HepG2 (cell line): Measurements from ENCODE around the gene ETHE1. TPM values are rescaled to one million over a fixed set of nuclear protein-coding genes. Genes with fewer than 3 reads are reported as not detected.
"Not testable (repeated sequence)": the region's sequence is repeated elsewhere in the genome, so short reads cannot be mapped to it uniquely, and the experiment has no call there.

Experiments
- ATAC-seq: fragments of 200-7000 bp; cut with Tn5 transposase; 3 replicates; pipeline ENCODE4 v1.9.1; 2020; ENCODE audit warnings: mild to moderate bottlenecking, moderate library complexity
- BruUV-seq: library from RNA; stranded (reverse); fragments of 400-500 nt; replicated peaks from 2 replicates; lab custom pipeline; 2021; lab: Mats Ljungman, UMichigan
- CTCF ChIA-PET: fragments of 300-600 bp; formaldehyde crosslinking; extraction: SDS; loops from one replicate; lab custom pipeline; 2021; ENCODE audit warnings: low total read pairs, inconsistent platforms, low intra/inter-chr PET ratio; lab: Yijun Ruan, JAX
- POLR2A ChIA-PET: fragments of 350-600 bp; sonication (Branson Sonifier 250); formaldehyde crosslinking; loops from one replicate; lab custom pipeline; 2020; ENCODE audit warnings: antibody characterized with exemption, inconsistent platforms; lab: Yijun Ruan, JAX
- DNase-seq: peaks from one replicate; pipeline ENCODE4 v3.0.0-alpha.2; 2015; ENCODE audit warnings: low spot score
- FAIRE-seq: peaks from 3 replicates; lab custom pipeline; 2011; peaks lifted over from hg19 to GRCh38; lab: Jason Lieb, UNC
- H2AFZ ChIP-seq: one replicate; pipeline ENCODE4 v1.6.1; 2011; ENCODE audit warnings: low read length, inconsistent platforms
- H3K27ac ChIP-seq: fragments of 300-600 bp; 3 replicates; pipeline ENCODE4 v1.8.0; 2011; ENCODE audit warnings: mixed run types, mild to moderate bottlenecking, mixed read lengths, low read length, inconsistent platforms; ENCODE audit not compliant: insufficient read depth; ENCODE audit errors: extremely low read length
- H3K27me3 ChIP-seq, 2 experiments: fragments of 200-600 bp in 1 of 2; 2 replicates in 1 of 2; 3 replicates in 1 of 2; pipeline versions ENCODE4 v1.6.0 to v1.8.0; 2011; ENCODE audit warnings: low read length in 2 of 2, mild to moderate bottlenecking in 2 of 2, moderate library complexity in 2 of 2, inconsistent platforms in 1 of 2; ENCODE audit not compliant: insufficient read depth in 2 of 2, control insufficient read depth in 1 of 2
- H3K36me3 ChIP-seq, 2 experiments: fragments of 200-600 bp in 1 of 2; replicated peaks in 1 of 2; 2 replicates in 1 of 2; 3 replicates in 1 of 2; pipeline versions ENCODE4 v1.5.1 to v1.8.0; 2011; ENCODE audit warnings: low read length in 2 of 2, inconsistent platforms in 1 of 2; ENCODE audit not compliant: insufficient read depth in 2 of 2, control insufficient read depth in 1 of 2
- H3K4me1 ChIP-seq: 2 replicates; pipeline ENCODE4 v1.5.1; 2012; ENCODE audit warnings: low read length, inconsistent platforms; ENCODE audit not compliant: insufficient read depth
- H3K4me2 ChIP-seq: 2 replicates; pipeline ENCODE4 v1.6.0; 2011; ENCODE audit warnings: low read depth, low read length, inconsistent platforms
- H3K4me3 ChIP-seq, 3 experiments: fragments of 200-600 bp in 1 of 3; sonication (generic), shearing (Covaris generic) in 1 of 3; replicated peaks in 1 of 3; 2 replicates each; pipeline ENCODE4 v1.5.1; 2011 to 2016; ENCODE audit warnings: low read length in 3 of 3, inconsistent platforms in 2 of 3, low read depth in 2 of 3, mild to moderate bottlenecking in 2 of 3, control low read depth in 1 of 3, mixed read lengths in 1 of 3; ENCODE audit not compliant: insufficient read depth in 1 of 3
- H3K79me2 ChIP-seq: one replicate; pipeline ENCODE4 v1.6.1; 2011; ENCODE audit warnings: low read length, inconsistent platforms; ENCODE audit not compliant: insufficient read depth
- H3K9ac ChIP-seq: 2 replicates; pipeline ENCODE4 v1.6.0; 2011; ENCODE audit warnings: mild to moderate bottlenecking, low read depth, low read length, inconsistent platforms; ENCODE audit not compliant: insufficient read depth
- H3K9me3 ChIP-seq: 2 replicates; pipeline ENCODE4 v1.5.1; 2012; ENCODE audit warnings: mild to moderate bottlenecking, low read length
- H4K20me1 ChIP-seq: 2 replicates; pipeline ENCODE4 v1.6.0; 2011; ENCODE audit warnings: inconsistent platforms, mild to moderate bottlenecking, low read length, moderate library complexity; ENCODE audit not compliant: insufficient read depth
- BRCA1 ChIP-seq: sonication (generic); formaldehyde crosslinking; IDR thresholded peaks from 2 replicates; pipeline ENCODE4 v1.4.0; 2020; ENCODE audit warnings: missing genetic modification reagents
- WGBS: methylation state at CpG from one replicate; pipeline ENCODE4 v1.1.6; 2017; ENCODE audit warnings: low lambda C conversion rate; 5-methylcytosine and 5-hydroxymethylcytosine counted together
- in situ Hi-C: cut with HindIII; loops from 2 replicates; pipeline ENCODE4 v1.10.0; 2017; ENCODE audit warnings: low pct_unique_long_range_greater_than_20kb; ENCODE audit not compliant: extremely low pct_ligation_motif_present
- intact Hi-C: fragments of 100-400 bp; cut with micrococcal nuclease; formaldehyde crosslinking; loops from one replicate; pipeline ENCODE4 v1.10.0; 2022; ENCODE audit not compliant: unreplicated experiment
- polyA plus RNA-seq, 8 experiments: library from polyadenylated mRNA; depleted of rRNA in 3 of 8; stranded (reverse) in 7 of 8; unstranded in 1 of 8; fragments of >200 nt; fragmentation: Illumina TruSeq in 4 of 8; extraction: Trizol in 4 of 8; gene quantifications; 2 replicates each; pipeline versions ENCODE4 v1.2.1 to v1.2.3, GENCODE V29; 2011 to 2016; ENCODE audit warnings: low read depth in 4 of 8, missing spikeins in 1 of 8, mixed read lengths in 1 of 8; ENCODE audit not compliant: insufficient read depth in 1 of 8
- total RNA-seq, 5 experiments: library from RNA; depleted of rRNA; stranded (reverse); fragments of >200 nt; fragmentation: Illumina TruSeq; extraction: Trizol; gene quantifications; 2 replicates each; pipeline ENCODE4 v1.2.3, GENCODE V29; 2016; ENCODE audit warnings: low read depth in 1 of 5

The ETHE1 gene
- total and polyA plus RNA-seq, 2 of the 13 experiments (the other 11 are each of a cell fraction or from before 2014, with no cell fraction given), result 32.5 to 58.4 TPM

GRCh38 chr19:43523696-43524095 is 3.3 kb downstream of the ETHE1 start:
- FAIRE-seq, BruUV-seq, H3K27ac ChIP-seq, H2AFZ ChIP-seq, H3K36me3 ChIP-seq, H3K4me2 ChIP-seq, ATAC-seq, H3K27me3 ChIP-seq, H4K20me1 ChIP-seq, H3K9me3 ChIP-seq, DNase-seq, H3K4me3 ChIP-seq, H3K9ac ChIP-seq, CTCF ChIA-PET: not testable (repeated sequence)
- Histone ChIP-seq H3K4me1 (peaks cover 11% of the 10 kb centered on the region), H3K79me2 (peaks cover 13% of the 10 kb centered on the region)
- WGBS, result 98% methylated on average over 8 of the region's 8 CpGs
- in situ Hi-C loops, result loop anchor here (5.0 kb wide), 1 partner anchor 76 kb away; no protein-coding TSS in a partner anchor
- intact Hi-C loops, result loop anchor here (10.0 kb wide), 1 partner anchor 71 kb away; the partner anchor contains the start of genes IRGQ and ZNF576
- POLR2A ChIA-PET, result interaction anchor here (1.7 kb wide), 1 partner anchor 72 kb away, joined by 8 read pairs; the partner anchor contains the start of genes IRGQ and ZNF576

- ATAC-seq, result no peak
- Histone ChIP-seq H3K4me1 (peaks cover 11% of the 10 kb centered on the region), H3K79me2 (peaks cover 13% of the 10 kb centered on the region), H4K20me1 (no peaks in the 10 kb centered on the region), H3K9me3 (no peaks in the 10 kb centered on the region), H3K4me2 (no peak overlapping the region), H3K27me3 (no peaks in the 10 kb centered on the region; a peak in 1 of 5 replicates), H3K9ac (no peak overlapping the region), H3K36me3 (no peaks in the 10 kb centered on the region), H2AFZ (no peak overlapping the region), H3K27ac (no peak overlapping the region), H3K4me3 (no peak overlapping the region)
- no TSS peak for BruUV-seq
- no peak for FAIRE-seq
- in situ Hi-C loops (loop anchor here (5.0 kb wide), 1 partner anchor 76 kb away; no protein-coding TSS in a partner anchor), intact Hi-C loops (loop anchor here (10.0 kb wide), 1 partner anchor 72 kb away; the partner anchor contains the start of genes IRGQ and ZNF576)
- DNase-seq, result no peak
- WGBS, result 84% methylated on average over 5 of the region's 5 CpGs
- POLR2A ChIA-PET, result no interaction called here
- CTCF ChIA-PET, result no interaction called here
- TF ChIP-seq BRCA1 (CRISPR knock-in tag), result no peak
Measured at GRCh38 chr19:43522929-43523328, 4.1 kb downstream of the ETHE1 start.
